Measurements from ENCODE around the gene SBF2. TPM values are rescaled to one million over a fixed set of nuclear protein-coding genes. Genes with fewer than 3 reads are reported as not detected.

SBF2 gene
- total RNA-seq, 5 donors from 2014 or later (not counting 1 experiment from before 2014, with no cell fraction given), result 9.5 to 23.5 (median 13.0) TPM

GRCh38 chr11:10066441-10066840 is 227.6 kb downstream of the SBF2 start:
- Mint-ChIP-seq H3K27me3 (no peaks in the 10 kb centered on the region), H3K36me3 (peaks cover 10% of the 10 kb centered on the region), H3K4me1 (no peaks in the 10 kb centered on the region), H3K27ac (no peak overlapping the region), H3K4me3 (no peak overlapping the region), H3K9me3 (peaks cover 10 to 13% (median 12%) of the 10 kb centered on the region in 3 donors)
- H3K36me3 ChIP-seq (ENCODE audit: control insufficient read depth in 2 of 2, extremely low read depth in 1 of 2, insufficient read depth in 1 of 2, low read length in 1 of 2), result no peaks in the 10 kb centered on the region
- H3K4me3 ChIP-seq (ENCODE audit: control insufficient read depth in 1 of 2, extremely low read depth in 1 of 2, low read length in 1 of 2), result no peak overlapping the region
- peaks cover 3% of the 10 kb centered on the region for H3K9me3 ChIP-seq
- no peak for ATAC-seq (replicated peaks in 1 of 4)
- no peak overlapping the region for H3K27ac ChIP-seq (ENCODE audit: low read length)
- 83% methylated on average over 1 of the region's 4 CpGs for WGBS (ENCODE audit: insufficient coverage)
- no peaks in the 10 kb centered on the region for H3K27me3 ChIP-seq (replicated peaks in 1 of 2; ENCODE audit: control insufficient read depth in 2 of 2, extremely low read depth in 1 of 2, insufficient read depth in 2 of 2, low read length in 1 of 2)
- POLR2A ChIA-PET, result no interaction called here
- no peaks in the 10 kb centered on the region for H3K4me1 ChIP-seq (ENCODE audit: control insufficient read depth in 1 of 2, extremely low read depth in 1 of 2, insufficient read depth in 2 of 2, low read length in 2 of 2)
- CTCF ChIA-PET, result no interaction called here
- no peak for DNase-seq

- CTCF ChIA-PET, result interaction anchor here in 1 of 2 donors (0.5 kb wide), 1 partner anchor 930 kb away, joined by 7 read pairs; no protein-coding TSS in a partner anchor
- H3K27ac Mint-ChIP-seq, result no peak overlapping the region
- peaks cover 17 to 23% (median 18%) of the 10 kb centered on the region in 3 donors for H3K9me3 Mint-ChIP-seq
Observed at GRCh38 chr11:10064828-10065227, 229.2 kb downstream of the SBF2 start.

GRCh38 chr11:10058356-10058755 is 235.7 kb downstream of the SBF2 start:
- no peaks in the 10 kb centered on the region for H3K4me1 ChIP-seq (ENCODE audit: control insufficient read depth in 1 of 2, extremely low read depth in 1 of 2, insufficient read depth in 2 of 2, low read length in 2 of 2)
- H3K27me3 Mint-ChIP-seq, result no peaks in the 10 kb centered on the region
- peaks cover 42% of the 10 kb centered on the region for H3K36me3 Mint-ChIP-seq

More at GRCh38 chr11:10064828-10065227, 229.2 kb downstream of the SBF2 start:
- H3K4me1 ChIP-seq (ENCODE audit: control insufficient read depth in 1 of 2, extremely low read depth in 1 of 2, insufficient read depth in 2 of 2, low read length in 2 of 2), result no peaks in the 10 kb centered on the region
- no peaks in the 10 kb centered on the region for H3K27me3 ChIP-seq (replicated peaks in 1 of 2; ENCODE audit: control insufficient read depth in 2 of 2, extremely low read depth in 1 of 2, insufficient read depth in 2 of 2, low read length in 1 of 2)
- Mint-ChIP-seq H3K27me3 (no peaks in the 10 kb centered on the region), H3K4me1 (no peaks in the 10 kb centered on the region), H3K36me3 (peaks cover 21% of the 10 kb centered on the region), H3K4me3 (no peak overlapping the region)
- DNase-seq (no peak), ATAC-seq (replicated peaks in 1 of 4) (no peak)
- no peak overlapping the region for H3K4me3 ChIP-seq (ENCODE audit: control insufficient read depth in 1 of 2, extremely low read depth in 1 of 2, low read length in 1 of 2)
- POLR2A ChIA-PET, result no interaction called here
- H3K36me3 ChIP-seq (ENCODE audit: control insufficient read depth in 2 of 2, extremely low read depth in 1 of 2, insufficient read depth in 1 of 2, low read length in 1 of 2), result no peaks in the 10 kb centered on the region
- no peak overlapping the region for H3K27ac ChIP-seq (ENCODE audit: low read length)
- peaks cover 3% of the 10 kb centered on the region for H3K9me3 ChIP-seq
- WGBS (ENCODE audit: insufficient coverage), result no CpG with 5 or more reads among the region's 2 CpGs

GRCh38 chr11:10051868-10052586 is 242.0 kb downstream of the SBF2 start:
- Histone ChIP-seq H3K36me3 (ENCODE audit: control insufficient read depth in 2 of 2, extremely low read depth in 1 of 2, insufficient read depth in 1 of 2, low read length in 1 of 2) (no peaks in the 10 kb centered on the region), H3K4me1 (ENCODE audit: control insufficient read depth in 1 of 2, extremely low read depth in 1 of 2, insufficient read depth in 2 of 2, low read length in 2 of 2) (no peaks in the 10 kb centered on the region), H3K27ac (ENCODE audit: low read length) (no peak overlapping the region), H3K4me3 (ENCODE audit: control insufficient read depth in 1 of 2, extremely low read depth in 1 of 2, low read length in 1 of 2) (no peak overlapping the region), H3K9me3 (no peaks in the 10 kb centered on the region), H3K27me3 (replicated peaks in 1 of 2; ENCODE audit: control insufficient read depth in 2 of 2, extremely low read depth in 1 of 2, insufficient read depth in 2 of 2, low read length in 1 of 2) (no peaks in the 10 kb centered on the region)
- Mint-ChIP-seq H3K9me3 (peaks cover 0 to 10% (median 6%) of the 10 kb centered on the region in 3 donors), H3K4me1 (no peaks in the 10 kb centered on the region), H3K27me3 (no peaks in the 10 kb centered on the region), H3K36me3 (peaks cover 11% of the 10 kb centered on the region), H3K27ac (no peak overlapping the region), H3K4me3 (no peak overlapping the region)
- 65% methylated on average over 3 of the region's 4 CpGs for WGBS (ENCODE audit: insufficient coverage)
- CTCF ChIA-PET, result no interaction called here
- POLR2A ChIA-PET, result interaction anchor here in 1 of 2 donors (0.5 kb wide), 1 partner anchor 8 kb away, joined by 3 read pairs; no protein-coding TSS in a partner anchor
- DNase-seq (no peak), ATAC-seq (replicated peaks in 1 of 4) (no peak)

More at GRCh38 chr11:10058356-10058755, 235.7 kb downstream of the SBF2 start:
- Mint-ChIP-seq H3K27ac (no peak overlapping the region), H3K9me3 (peaks cover 40 to 46% (median 43%) of the 10 kb centered on the region in 3 donors), H3K4me3 (no peak overlapping the region), H3K4me1 (no peaks in the 10 kb centered on the region)
- ChIA-PET CTCF (interaction anchor here in 1 of 2 donors (0.7 kb wide), 1 partner anchor 229 kb away, joined by 3 read pairs; no protein-coding TSS in a partner anchor), POLR2A (interaction anchor here in 1 of 2 donors (0.6 kb wide), 1 partner anchor 15 kb away, joined by 3 read pairs; no protein-coding TSS in a partner anchor)
- Histone ChIP-seq H3K27me3 (replicated peaks in 1 of 2; ENCODE audit: control insufficient read depth in 2 of 2, extremely low read depth in 1 of 2, insufficient read depth in 2 of 2, low read length in 1 of 2) (no peaks in the 10 kb centered on the region), H3K4me3 (ENCODE audit: control insufficient read depth in 1 of 2, extremely low read depth in 1 of 2, low read length in 1 of 2) (no peak overlapping the region), H3K9me3 (peaks cover 3% of the 10 kb centered on the region), H3K27ac (ENCODE audit: low read length) (no peak overlapping the region), H3K36me3 (ENCODE audit: control insufficient read depth in 2 of 2, extremely low read depth in 1 of 2, insufficient read depth in 1 of 2, low read length in 1 of 2) (no peaks in the 10 kb centered on the region)
- no peak for ATAC-seq (replicated peaks in 1 of 4)
- WGBS (ENCODE audit: insufficient coverage), result no CpG with 5 or more reads among the region's 1 CpG
- DNase-seq, result no peak

GRCh38 chr11:10050561-10050960 is 243.5 kb downstream of the SBF2 start:
- POLR2A ChIA-PET, result no interaction called here
- CTCF ChIA-PET, result no interaction called here

GRCh38 chr11:10049756-10050155 is 244.3 kb downstream of the SBF2 start:
- Mint-ChIP-seq H3K4me3 (no peak overlapping the region), H3K9me3 (peaks cover 3 to 10% (median 6%) of the 10 kb centered on the region in 3 donors), H3K4me1 (no peaks in the 10 kb centered on the region), H3K36me3 (peaks cover 8% of the 10 kb centered on the region), H3K27me3 (no peaks in the 10 kb centered on the region), H3K27ac (no peak overlapping the region)
- H3K36me3 ChIP-seq (ENCODE audit: control insufficient read depth in 2 of 2, extremely low read depth in 1 of 2, insufficient read depth in 1 of 2, low read length in 1 of 2), result no peaks in the 10 kb centered on the region
- no peak overlapping the region for H3K27ac ChIP-seq (ENCODE audit: low read length)
- WGBS (ENCODE audit: insufficient coverage), result no CpG with 5 or more reads among the region's 3 CpGs
- H3K4me3 ChIP-seq (ENCODE audit: control insufficient read depth in 1 of 2, extremely low read depth in 1 of 2, low read length in 1 of 2), result no peak overlapping the region
- ATAC-seq (replicated peaks in 1 of 4) (no peak), DNase-seq (no peak)
- ChIA-PET POLR2A (no interaction called here), CTCF (no interaction called here)
- H3K9me3 ChIP-seq, result no peaks in the 10 kb centered on the region
- no peaks in the 10 kb centered on the region for H3K27me3 ChIP-seq (replicated peaks in 1 of 2; ENCODE audit: control insufficient read depth in 2 of 2, extremely low read depth in 1 of 2, insufficient read depth in 2 of 2, low read length in 1 of 2)
- H3K4me1 ChIP-seq (ENCODE audit: control insufficient read depth in 1 of 2, extremely low read depth in 1 of 2, insufficient read depth in 2 of 2, low read length in 2 of 2), result no peaks in the 10 kb centered on the region

More at GRCh38 chr11:10050561-10050960, 243.5 kb downstream of the SBF2 start:
- H3K27ac Mint-ChIP-seq, result no peak overlapping the region
- Histone ChIP-seq H3K27me3 (replicated peaks in 1 of 2; ENCODE audit: control insufficient read depth in 2 of 2, extremely low read depth in 1 of 2, insufficient read depth in 2 of 2, low read length in 1 of 2) (no peaks in the 10 kb centered on the region), H3K4me1 (ENCODE audit: control insufficient read depth in 1 of 2, extremely low read depth in 1 of 2, insufficient read depth in 2 of 2, low read length in 2 of 2) (no peaks in the 10 kb centered on the region), H3K36me3 (ENCODE audit: control insufficient read depth in 2 of 2, extremely low read depth in 1 of 2, insufficient read depth in 1 of 2, low read length in 1 of 2) (no peaks in the 10 kb centered on the region), H3K27ac (ENCODE audit: low read length) (no peak overlapping the region), H3K9me3 (no peaks in the 10 kb centered on the region), H3K4me3 (ENCODE audit: control insufficient read depth in 1 of 2, extremely low read depth in 1 of 2, low read length in 1 of 2) (no peak overlapping the region)
- no peak for ATAC-seq (replicated peaks in 1 of 4)
- H3K36me3 Mint-ChIP-seq, result peaks cover 8% of the 10 kb centered on the region
- no peaks in the 10 kb centered on the region for H3K4me1 Mint-ChIP-seq
- no peaks in the 10 kb centered on the region for H3K27me3 Mint-ChIP-seq
- DNase-seq, result no peak
- H3K9me3 Mint-ChIP-seq, result peaks cover 3 to 9% (median 6%) of the 10 kb centered on the region in 3 donors
- no peak overlapping the region for H3K4me3 Mint-ChIP-seq
